SK-N-SH (cell line): Measurements from ENCODE around the gene SAMD4A. TPM values are rescaled to one million over a fixed set of nuclear protein-coding genes. Genes with fewer than 3 reads are reported as not detected.

ENCODE experiments used
- CTCF ChIA-PET: fragments of 300-600, 350-600 bp; formaldehyde crosslinking; extraction: SDS; loops from one replicate; lab custom pipeline; 2021; lab: Yijun Ruan, JAX
- POLR2A ChIA-PET: fragments of 350-600 bp; sonication (Branson Sonifier 250); formaldehyde crosslinking; extraction: SDS; loops from one replicate; lab custom pipeline; 2020; ENCODE audit warnings: antibody characterized with exemption, inconsistent platforms; lab: Yijun Ruan, JAX
- DNase-seq: peaks from one replicate; pipeline ENCODE4 v3.0.0; 2012
- H2AFZ ChIP-seq: fragments of 200-600 bp; sonication (generic); 2 replicates; pipeline ENCODE4 v1.8.1; 2016; ENCODE audit warnings: antibody characterized with exemption, mild to moderate bottlenecking, low read depth
- H3F3A ChIP-seq: fragments of 200-600 bp; sonication (generic); replicated peaks from 2 replicates; pipeline ENCODE3; 2016; ENCODE audit warnings: antibody characterized with exemption, mild to moderate bottlenecking; ENCODE audit not compliant: insufficient read depth
- H3K27ac ChIP-seq, 2 experiments: fragments of 200-500 bp in 1 of 2; fragments of 200-600 bp in 1 of 2; sonication (Bioruptor generic) in 1 of 2; sonication (generic), shearing (Covaris generic) in 1 of 2; 2 replicates each; pipeline versions ENCODE4 v1.5.1 to v1.6.1; 2014 to 2016; ENCODE audit warnings: low read depth in 2 of 2, inconsistent platforms in 1 of 2, low read length in 1 of 2, mild to moderate bottlenecking in 1 of 2, mixed read lengths in 1 of 2
- H3K27me3 ChIP-seq: fragments of 200-600 bp; sonication (generic), shearing (Covaris generic); 2 replicates; pipeline ENCODE4 v1.6.1; 2016; ENCODE audit warnings: mixed run types; ENCODE audit not compliant: insufficient read depth
- H3K36me3 ChIP-seq, 2 experiments: fragments of 200-500 bp in 1 of 2; fragments of 200-600 bp in 1 of 2; sonication (Bioruptor generic) in 1 of 2; sonication (generic) in 1 of 2; replicated peaks in 1 of 2; 2 replicates each; pipeline versions ENCODE3 to v1.5.1; 2014 to 2016; ENCODE audit warnings: low read length in 1 of 2, mild to moderate bottlenecking in 1 of 2; ENCODE audit not compliant: insufficient read depth in 2 of 2, control insufficient read depth in 1 of 2
- H3K4me1 ChIP-seq, 2 experiments: fragments of 200-500 bp in 1 of 2; fragments of 200-600 bp in 1 of 2; sonication (Bioruptor generic) in 1 of 2; sonication (generic), shearing (Covaris generic) in 1 of 2; 2 replicates each; pipeline versions ENCODE4 v1.5.1 to v1.6.1; 2014 to 2016; ENCODE audit warnings: low read depth in 1 of 2, low read length in 1 of 2, mixed run types in 1 of 2; ENCODE audit not compliant: insufficient read depth in 2 of 2, control insufficient read depth in 1 of 2
- H3K4me2 ChIP-seq: fragments of 200-600 bp; sonication (generic), shearing (Covaris generic); 2 replicates; pipeline ENCODE4 v1.6.1; 2017; ENCODE audit warnings: mixed run types
- H3K4me3 ChIP-seq, 2 experiments: fragments of 200-500 bp in 1 of 2; fragments of 200-600 bp in 1 of 2; sonication (Bioruptor generic) in 1 of 2; sonication (generic), shearing (Covaris generic) in 1 of 2; 2 replicates each; pipeline versions ENCODE4 v1.5.1 to v1.8.1; 2014 to 2016; ENCODE audit warnings: low read depth in 2 of 2, inconsistent platforms in 1 of 2, low read length in 1 of 2, mild to moderate bottlenecking in 1 of 2, mixed read lengths in 1 of 2, moderate library complexity in 1 of 2
- H3K79me2 ChIP-seq: fragments of 200-600 bp; sonication (generic); 2 replicates; pipeline ENCODE4 v1.8.1; 2017; ENCODE audit warnings: mild to moderate bottlenecking; ENCODE audit not compliant: insufficient read depth
- H3K9ac ChIP-seq: fragments of 200-600 bp; sonication (generic); 2 replicates; pipeline ENCODE4 v1.6.1; 2017; ENCODE audit warnings: mixed run types
- H3K9me2 ChIP-seq: fragments of 200-600 bp; sonication (generic); 2 replicates; pipeline ENCODE4 v1.6.1; 2017; ENCODE audit warnings: mixed run types
- H3K9me3 ChIP-seq: fragments of 200-600 bp; sonication (generic); 2 replicates; pipeline ENCODE4 v1.6.1; 2017; ENCODE audit warnings: mixed run types, mild to moderate bottlenecking, moderate library complexity
- H4K20me1 ChIP-seq: fragments of 200-600 bp; sonication (generic); 2 replicates; pipeline ENCODE4 v1.6.1; 2017; ENCODE audit warnings: mild to moderate bottlenecking, mixed run types; ENCODE audit not compliant: insufficient read depth
- CTCF ChIP-seq: fragments of 200-600 bp; sonication (generic); IDR thresholded peaks from 2 replicates; pipeline ENCODE4 v1.6.1; 2017; ENCODE audit warnings: antibody characterized with exemption, mild to moderate bottlenecking, moderate library complexity
- ELF1 ChIP-seq: IDR thresholded peaks from 2 replicates; pipeline ENCODE4 v1.4.0; 2012
- EP300 ChIP-seq, 2 experiments: IDR thresholded peaks; 2 replicates each; pipeline versions ENCODE4 v1.4.0 to v1.6.1; 2012; ENCODE audit warnings: borderline replicate concordance in 1 of 2, low read depth in 1 of 2, low read length in 1 of 2
- EZH2phosphoT487 ChIP-seq: fragments of 200-600 bp; sonication (generic); IDR thresholded peaks from 2 replicates; pipeline ENCODE4 v1.6.1; 2017; ENCODE audit warnings: low read depth, mixed run types, mild to moderate bottlenecking, antibody characterized with exemption, moderate library complexity, borderline replicate concordance
- FOSL2 ChIP-seq: IDR thresholded peaks from 2 replicates; pipeline ENCODE4 v1.4.0; 2012; ENCODE audit warnings: low read depth, mild to moderate bottlenecking, moderate library complexity, borderline replicate concordance
- FOXJ3 ChIP-seq: sonication (generic); formaldehyde crosslinking; IDR thresholded peaks from 2 replicates; pipeline ENCODE4 v1.5.1; 2020; ENCODE audit warnings: mild to moderate bottlenecking, missing genetic modification reagents
- GABPA ChIP-seq: IDR thresholded peaks from 2 replicates; pipeline ENCODE4 v1.4.0; 2012; ENCODE audit warnings: low read depth, mild to moderate bottlenecking
- GATA2 ChIP-seq: sonication (generic); formaldehyde crosslinking; IDR thresholded peaks from 2 replicates; pipeline ENCODE4 v1.5.0; 2020; ENCODE audit warnings: mild to moderate bottlenecking, missing genetic modification reagents
- JUND ChIP-seq: IDR thresholded peaks from 2 replicates; pipeline ENCODE4 v1.4.0; 2012
- MAX ChIP-seq: IDR thresholded peaks from 2 replicates; pipeline ENCODE4 v1.4.0; 2012; ENCODE audit warnings: low read depth
- MEF2A ChIP-seq: IDR thresholded peaks from 2 replicates; pipeline ENCODE4 v1.4.0; 2012; ENCODE audit warnings: low read depth, borderline replicate concordance
- MXI1 ChIP-seq: IDR thresholded peaks from 2 replicates; pipeline ENCODE4 v1.6.1; 2012; ENCODE audit warnings: mild to moderate bottlenecking, low read depth, low read length, improper control_type of control experiment
- NRF1 ChIP-seq: IDR thresholded peaks from 2 replicates; pipeline ENCODE4 v1.6.1; 2012; ENCODE audit warnings: low read depth, mild to moderate bottlenecking, low read length
- PBX3 ChIP-seq: IDR thresholded peaks from 2 replicates; pipeline ENCODE4; 2012
- RAD21 ChIP-seq: IDR thresholded peaks from 2 replicates; pipeline ENCODE4 v1.6.1; 2012; ENCODE audit warnings: mild to moderate bottlenecking, low read length
- RCOR1 ChIP-seq: fragments of 150-350 bp; IDR thresholded peaks from 2 replicates; pipeline ENCODE4 v1.6.1; 2017; ENCODE audit warnings: antibody characterized with exemption, low read length
- RXRA ChIP-seq: IDR thresholded peaks from 2 replicates; pipeline ENCODE4 v1.4.0; 2012; ENCODE audit warnings: low read depth, mild to moderate bottlenecking, borderline replicate concordance
- SIN3A ChIP-seq: IDR thresholded peaks from 2 replicates; pipeline ENCODE4 v1.6.1; 2012; ENCODE audit warnings: low read depth, mild to moderate bottlenecking, low read length, moderate library complexity, borderline replicate concordance
- SMC3 ChIP-seq: IDR thresholded peaks from 2 replicates; pipeline ENCODE4 v1.6.1; 2012; ENCODE audit warnings: low read depth, low read length, improper control_type of control experiment
- TAF1 ChIP-seq: IDR thresholded peaks from 2 replicates; pipeline ENCODE4 v1.6.1; 2012; ENCODE audit warnings: low read depth, mild to moderate bottlenecking, low read length, moderate library complexity, borderline replicate concordance
- TCF12 ChIP-seq: IDR thresholded peaks from 2 replicates; pipeline ENCODE4 v1.4.0; 2012
- YY1 ChIP-seq: IDR thresholded peaks from 2 replicates; pipeline ENCODE4 v1.4.0; 2012; ENCODE audit warnings: low read depth, mild to moderate bottlenecking
- WGBS: methylation state at CpG from one replicate; pipeline ENCODE4 v1.1.6; 2017; ENCODE audit warnings: low lambda C conversion rate; 5-methylcytosine and 5-hydroxymethylcytosine counted together
- polyA plus RNA-seq, 3 experiments: library from polyadenylated mRNA; depleted of rRNA; stranded (reverse); fragments of >200 nt; gene quantifications; 2 replicates each; pipeline ENCODE4 v1.2.3, GENCODE V29; 2012
- TF ChIP-seq, protein P1 (sequence below): fragments of 150-350 bp; IDR thresholded peaks from 2 replicates; pipeline ENCODE4 v1.6.1; 2017; ENCODE audit warnings: antibody characterized with exemption, low read length, low read depth, borderline replicate concordance

Gene SAMD4A, protein sequence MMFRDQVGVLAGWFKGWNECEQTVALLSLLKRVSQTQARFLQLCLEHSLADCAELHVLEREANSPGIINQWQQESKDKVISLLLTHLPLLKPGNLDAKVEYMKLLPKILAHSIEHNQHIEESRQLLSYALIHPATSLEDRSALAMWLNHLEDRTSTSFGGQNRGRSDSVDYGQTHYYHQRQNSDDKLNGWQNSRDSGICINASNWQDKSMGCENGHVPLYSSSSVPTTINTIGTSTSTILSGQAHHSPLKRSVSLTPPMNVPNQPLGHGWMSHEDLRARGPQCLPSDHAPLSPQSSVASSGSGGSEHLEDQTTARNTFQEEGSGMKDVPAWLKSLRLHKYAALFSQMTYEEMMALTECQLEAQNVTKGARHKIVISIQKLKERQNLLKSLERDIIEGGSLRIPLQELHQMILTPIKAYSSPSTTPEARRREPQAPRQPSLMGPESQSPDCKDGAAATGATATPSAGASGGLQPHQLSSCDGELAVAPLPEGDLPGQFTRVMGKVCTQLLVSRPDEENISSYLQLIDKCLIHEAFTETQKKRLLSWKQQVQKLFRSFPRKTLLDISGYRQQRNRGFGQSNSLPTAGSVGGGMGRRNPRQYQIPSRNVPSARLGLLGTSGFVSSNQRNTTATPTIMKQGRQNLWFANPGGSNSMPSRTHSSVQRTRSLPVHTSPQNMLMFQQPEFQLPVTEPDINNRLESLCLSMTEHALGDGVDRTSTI
- polyA plus RNA-seq (2012; rRNA removed), result 5.0 and 5.9 TPM in 2 replicates
- 5.2 and 5.7 TPM in 2 replicates for polyA plus RNA-seq (2012; cell fraction: cytosol; rRNA removed)
- 16.6 and 20.6 TPM in 2 replicates for polyA plus RNA-seq (2012; cell fraction: nucleus; rRNA removed)

DNA sequence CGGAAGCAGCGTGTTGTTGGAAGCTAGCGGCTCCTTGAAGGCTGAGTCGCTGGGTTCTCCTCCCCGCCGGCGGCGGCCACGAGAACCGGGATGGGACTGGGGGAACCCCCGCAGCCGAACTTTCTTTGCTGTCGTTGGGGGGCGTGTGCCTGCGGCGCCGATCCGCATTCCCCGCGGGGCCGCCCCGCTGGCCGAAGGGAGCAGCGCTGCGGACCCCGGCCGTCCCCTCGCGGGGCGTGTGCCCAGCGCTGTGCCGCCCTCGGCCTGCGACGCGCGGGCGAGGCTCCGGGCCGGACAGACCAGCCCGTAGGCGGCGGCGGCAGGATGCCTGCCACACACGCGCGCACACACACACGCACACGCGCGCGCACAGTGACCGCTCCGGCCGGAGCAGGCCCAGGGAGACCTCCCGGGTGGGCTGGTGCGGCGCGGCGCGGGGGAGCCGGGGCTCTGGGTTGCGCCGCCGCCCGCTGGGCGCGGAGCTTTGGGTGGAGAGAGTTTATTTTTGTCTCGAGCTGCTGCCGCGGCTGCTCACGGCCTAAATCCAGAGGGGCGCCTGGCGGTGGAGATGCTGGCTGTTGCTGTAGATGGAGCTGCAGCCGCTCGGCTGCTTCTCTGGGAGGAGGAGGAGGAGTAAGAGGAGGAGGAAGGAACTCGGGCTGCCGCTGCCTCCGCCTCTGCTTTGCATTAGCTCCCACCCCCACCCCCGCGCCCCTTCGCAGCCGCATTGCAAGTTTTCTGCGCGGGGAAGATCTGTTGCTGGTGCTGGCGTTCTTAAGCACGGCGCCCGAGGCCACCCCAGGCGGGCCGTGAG lies at the start of gene SAMD4A:
Gene SAMD4A (plus strand): TSS at position 719 of the 814 bp plus-strand sequence. CDS start 789 bp downstream, outside the sequence.
- no peaks in the 10 kb centered on the region for H3K27me3 ChIP-seq
- peaks cover 9 to 10% of the 10 kb centered on the region in 2 experiments for H3K36me3 ChIP-seq
- H3K9me3 ChIP-seq, result no peaks in the 10 kb centered on the region
- H3K9ac ChIP-seq, result peak within 1 kb of the TSS; percentile 95
- CTCF ChIA-PET, result interaction anchor here (0.8 to 7.3 kb wide), 21 partner anchors 34 to 500 kb away, joined by 3 to 171 read pairs (median 5); partner anchors contain the start of genes SOCS4 and WDHD1
- peaks cover 66% of the 10 kb centered on the region for H3K79me2 ChIP-seq
- peak; percentile 77 for DNase-seq
- 2% methylated on average over 10 of the region's 91 CpGs for WGBS
- POLR2A ChIA-PET, result interaction anchor here (0.6 to 3.5 kb wide), 9 partner anchors 118 to 485 kb away, joined by 3 to 18 read pairs (median 4); partner anchors contain the start of genes MAPK1IP1L, SOCS4 and WDHD1
- H3K4me3 ChIP-seq, result peak within 1 kb of the TSS; percentile 70 to 73
- peaks cover 21% of the 10 kb centered on the region for H4K20me1 ChIP-seq
- peaks cover 22 to 28% of the 10 kb centered on the region in 2 experiments for H3K4me1 ChIP-seq
- H2AFZ ChIP-seq, result no peak within 1 kb of the TSS
- H3F3A ChIP-seq, result peaks cover 51% of the 10 kb centered on the region
- no peaks in the 10 kb centered on the region for H3K9me2 ChIP-seq
- H3K27ac ChIP-seq, result peak within 1 kb of the TSS; percentile 82 to 93
- H3K4me2 ChIP-seq, result peak within 1 kb of the TSS; percentile 79
- TF ChIP-seq SIN3A, result peak; percentile 80; the same call in 1 of the 2 replicates
- TF ChIP-seq JUND, result no peak
- TF ChIP-seq EZH2phosphoT487, result no peak
- no peak for TF ChIP-seq MXI1
- peak; percentile 42 for TF ChIP-seq CTCF
- TF ChIP-seq RCOR1, result no peak
- TF ChIP-seq EP300 (IDR thresholded peaks at IDR 0.05; ENCODE audit: borderline replicate concordance in 1 of 2, low read depth in 1 of 2, low read length in 1 of 2), result no peak
- no peak for TF ChIP-seq ELF1
- TF ChIP-seq RXRA, result no peak
- peak; percentile 23; the same call in 1 of the 2 replicates for TF ChIP-seq TCF12
- TF ChIP-seq, protein P1, sequence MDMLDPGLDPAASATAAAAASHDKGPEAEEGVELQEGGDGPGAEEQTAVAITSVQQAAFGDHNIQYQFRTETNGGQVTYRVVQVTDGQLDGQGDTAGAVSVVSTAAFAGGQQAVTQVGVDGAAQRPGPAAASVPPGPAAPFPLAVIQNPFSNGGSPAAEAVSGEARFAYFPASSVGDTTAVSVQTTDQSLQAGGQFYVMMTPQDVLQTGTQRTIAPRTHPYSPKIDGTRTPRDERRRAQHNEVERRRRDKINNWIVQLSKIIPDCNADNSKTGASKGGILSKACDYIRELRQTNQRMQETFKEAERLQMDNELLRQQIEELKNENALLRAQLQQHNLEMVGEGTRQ, result no peak
- no peak for TF ChIP-seq MAX
- no peak for TF ChIP-seq FOSL2
- TF ChIP-seq YY1, result no peak
- TF ChIP-seq SMC3, result no peak
- no peak for TF ChIP-seq MEF2A
- no peak for TF ChIP-seq FOXJ3 (CRISPR knock-in tag)
- peak; percentile 24; the same call in 1 of the 2 replicates for TF ChIP-seq RAD21
- no peak for TF ChIP-seq GATA2 (CRISPR knock-in tag)
- peak; percentile 20; the same call in 1 of the 2 replicates for TF ChIP-seq NRF1
- no peak for TF ChIP-seq GABPA
- TF ChIP-seq PBX3, result no peak
- TF ChIP-seq TAF1, result peak; percentile 34
